ENCODE results near the gene ASIP.
"Not testable (repeated sequence)": the region's sequence is repeated elsewhere in the genome, so short reads cannot be mapped to it uniquely, and the experiment has no call there.

The ASIP gene

GRCh38 chr20:34243377-34243776, 2.2 kb downstream of the ASIP start:
- no peak for DNase-seq (ENCODE audit: extremely low read depth, low read depth)
- TF ChIP-seq CTCF (IDR thresholded peaks at IDR 0.05; ENCODE audit: low read depth, low read length): no peak

GRCh38 chr20:34246126-34246626, 5.0 kb downstream of the ASIP start:
- peak; percentile 30 for DNase-seq (ENCODE audit: extremely low read depth, low read depth)
- no peak for TF ChIP-seq CTCF (IDR thresholded peaks at IDR 0.05; ENCODE audit: low read depth, low read length)

GRCh38 chr20:34249291-34249690, 8.1 kb downstream of the ASIP start:
- peak; percentile 24 for DNase-seq (ENCODE audit: extremely low read depth, low read depth)
- no peak for TF ChIP-seq CTCF (IDR thresholded peaks at IDR 0.05; ENCODE audit: low read depth, low read length)

GRCh38 chr20:34250005-34250404, 8.8 kb downstream of the ASIP start:
- TF ChIP-seq CTCF (IDR thresholded peaks at IDR 0.05; ENCODE audit: low read depth, low read length): no peak
- no peak for DNase-seq (ENCODE audit: extremely low read depth, low read depth)

- TF ChIP-seq CTCF (IDR thresholded peaks at IDR 0.05; ENCODE audit: low read depth, low read length): no peak
- DNase-seq (ENCODE audit: extremely low read depth, low read depth): no peak
Observed at GRCh38 chr20:34251619-34252018, 10.4 kb downstream of the ASIP start.

- not testable (repeated sequence) for DNase-seq (ENCODE audit: extremely low read depth, low read depth)
Observed at GRCh38 chr20:34252431-34253086, 11.3 kb downstream of the ASIP start.

- no peak for TF ChIP-seq CTCF (IDR thresholded peaks at IDR 0.05; ENCODE audit: low read depth, low read length)
- no peak for DNase-seq (ENCODE audit: extremely low read depth, low read depth)
Observed at GRCh38 chr20:34254979-34255378, 13.8 kb downstream of the ASIP start.

GRCh38 chr20:34256629-34257124, 15.5 kb downstream of the ASIP start:
- TF ChIP-seq CTCF (IDR thresholded peaks at IDR 0.05; ENCODE audit: low read depth, low read length): no peak

More at GRCh38 chr20:34256629-34257124, 15.5 kb downstream of the ASIP start:
- no peak for DNase-seq (ENCODE audit: extremely low read depth, low read depth)

Data from AG09319 (cell line).